Ramos (cell line): ENCODE measurements around the gene MTHFD1L.

ENCODE experiments used
- in situ Hi-C: fragments of 300-500 bp; cut with MboI; formaldehyde crosslinking; loops from one replicate; pipeline ENCODE4 v1.14.3; 2022; ENCODE audit warnings: low sequenced_read_pairs; ENCODE audit not compliant: unreplicated experiment

MTHFD1L gene

GRCh38 chr6:151007922-151008321, 142.4 kb downstream of the MTHFD1L start:
- in situ Hi-C loops, result no loop called here

- in situ Hi-C loops, result no loop called here
Measured at GRCh38 chr6:151008425-151008824, 142.9 kb downstream of the MTHFD1L start.

- in situ Hi-C loops, result no loop called here
Measured at GRCh38 chr6:151009576-151009975, 144.1 kb downstream of the MTHFD1L start.

GRCh38 chr6:151010071-151010470, 144.6 kb downstream of the MTHFD1L start:
- in situ Hi-C loops, result loop anchor here (10.0 kb wide), 1 partner anchor 315 kb away; no protein-coding TSS in a partner anchor

GRCh38 chr6:151012321-151013294, 147.1 kb downstream of the MTHFD1L start:
- in situ Hi-C loops, result loop anchor here (10.0 kb wide), 1 partner anchor 312 kb away; no protein-coding TSS in a partner anchor

- in situ Hi-C loops, result loop anchor here (10.0 kb wide), 1 partner anchor 310 kb away; no protein-coding TSS in a partner anchor
Measured at GRCh38 chr6:151014404-151015100, 149.1 kb downstream of the MTHFD1L start.

- in situ Hi-C loops, result loop anchor here (10.0 kb wide), 1 partner anchor 310 kb away; no protein-coding TSS in a partner anchor
Measured at GRCh38 chr6:151015101-151015700, 149.7 kb downstream of the MTHFD1L start.

GRCh38 chr6:151016107-151016506, 150.6 kb downstream of the MTHFD1L start:
- in situ Hi-C loops, result loop anchor here (10.0 kb wide), 1 partner anchor 309 kb away; no protein-coding TSS in a partner anchor

GRCh38 chr6:151018046-151018445, 152.5 kb downstream of the MTHFD1L start:
- in situ Hi-C loops, result loop anchor here (10.0 kb wide), 1 partner anchor 307 kb away; no protein-coding TSS in a partner anchor

GRCh38 chr6:151018911-151019782, 153.6 kb downstream of the MTHFD1L start:
- in situ Hi-C loops, result loop anchor here (10.0 kb wide), 1 partner anchor 306 kb away; no protein-coding TSS in a partner anchor

GRCh38 chr6:151021896-151022295, 156.4 kb downstream of the MTHFD1L start:
- in situ Hi-C loops, result no loop called here

- in situ Hi-C loops, result no loop called here
Measured at GRCh38 chr6:151022492-151022891, 157.0 kb downstream of the MTHFD1L start.

GRCh38 chr6:151023342-151023741, 157.8 kb downstream of the MTHFD1L start:
- in situ Hi-C loops, result no loop called here

GRCh38 chr6:151024597-151024996, 159.1 kb downstream of the MTHFD1L start:
- in situ Hi-C loops, result no loop called here

- in situ Hi-C loops, result no loop called here
Measured at GRCh38 chr6:151025076-151025475, 159.6 kb downstream of the MTHFD1L start.

GRCh38 chr6:151026041-151026663, 160.7 kb downstream of the MTHFD1L start:
- in situ Hi-C loops, result no loop called here

GRCh38 chr6:151027295-151027747, 161.8 kb downstream of the MTHFD1L start:
- in situ Hi-C loops, result no loop called here

GRCh38 chr6:151027936-151028838, 162.7 kb downstream of the MTHFD1L start:
- in situ Hi-C loops, result no loop called here
